ENCODE measurements around the gene RITA1. TPM values are rescaled to one million over a fixed set of nuclear protein-coding genes. Genes with fewer than 3 reads are reported as not detected.

Gene RITA1
- total RNA-seq, 1 donor from 2014 or later = 26.6 TPM

GRCh38 chr12:113149361-113150150 lies 36.0 kb upstream of the RITA1 start, which contains the start of gene CFAP73:
Gene CFAP73, plus strand, starts transcription at chr12:113149724. Its CDS starts 134 bp downstream, at chr12:113149858.
- peak within 1 kb of the TSS; percentile 28 for H3K4me3 ChIP-seq (ENCODE audit: low read depth, low read length)
- no peak for TF ChIP-seq CTCF (conservative IDR thresholded peaks at IDR 0.05; ENCODE audit: low read depth, low read length)
- DNase-seq (ENCODE audit: low read depth) = peak; percentile 55

GRCh38 chr12:113151655-113152054 lies 33.9 kb upstream of the RITA1 start:
- TF ChIP-seq CTCF (conservative IDR thresholded peaks at IDR 0.05; ENCODE audit: low read depth, low read length) = no peak
- no peak overlapping the region for H3K4me3 ChIP-seq (ENCODE audit: low read depth, low read length)
- DNase-seq (ENCODE audit: low read depth) = no peak

- no peak for TF ChIP-seq CTCF (conservative IDR thresholded peaks at IDR 0.05; ENCODE audit: low read depth, low read length)
- no peak overlapping the region for H3K4me3 ChIP-seq (ENCODE audit: low read depth, low read length)
- DNase-seq (ENCODE audit: low read depth) = no peak
These were observed 33.2 kb upstream of the RITA1 start for GRCh38 chr12:113152196-113152834.

- TF ChIP-seq CTCF (conservative IDR thresholded peaks at IDR 0.05; ENCODE audit: low read depth, low read length) = peak; percentile 68
- peak overlapping the region; percentile 48 for H3K4me3 ChIP-seq (ENCODE audit: low read depth, low read length)
- peak; percentile 30 for DNase-seq (ENCODE audit: low read depth)
These were observed 32.4 kb upstream of the RITA1 start for GRCh38 chr12:113152835-113153814.

GRCh38 chr12:113154351-113154973 lies 31.1 kb upstream of the RITA1 start:
- H3K4me3 ChIP-seq (ENCODE audit: low read depth, low read length) = peak overlapping the region; percentile 36
- TF ChIP-seq CTCF (conservative IDR thresholded peaks at IDR 0.05; ENCODE audit: low read depth, low read length) = no peak
- no peak for DNase-seq (ENCODE audit: low read depth)

- no peak for TF ChIP-seq CTCF (conservative IDR thresholded peaks at IDR 0.05; ENCODE audit: low read depth, low read length)
- no peak for DNase-seq (ENCODE audit: low read depth)
- H3K4me3 ChIP-seq (ENCODE audit: low read depth, low read length) = no peak overlapping the region
These were observed 30.5 kb upstream of the RITA1 start for GRCh38 chr12:113155060-113155459.

Measured in epithelial cell of proximal tubule (primary cell).